GM19328 (cell line): Measurements from ENCODE around the gene EMX1.

Experiments
- ATAC-seq: cut with Tn5 transposase; IDR thresholded peaks from one replicate; pipeline ENCODE4 v1.9.1; 2021; ENCODE audit warnings: mild to moderate bottlenecking, moderate library complexity; ENCODE audit not compliant: unreplicated experiment

The EMX1 gene

DNA sequence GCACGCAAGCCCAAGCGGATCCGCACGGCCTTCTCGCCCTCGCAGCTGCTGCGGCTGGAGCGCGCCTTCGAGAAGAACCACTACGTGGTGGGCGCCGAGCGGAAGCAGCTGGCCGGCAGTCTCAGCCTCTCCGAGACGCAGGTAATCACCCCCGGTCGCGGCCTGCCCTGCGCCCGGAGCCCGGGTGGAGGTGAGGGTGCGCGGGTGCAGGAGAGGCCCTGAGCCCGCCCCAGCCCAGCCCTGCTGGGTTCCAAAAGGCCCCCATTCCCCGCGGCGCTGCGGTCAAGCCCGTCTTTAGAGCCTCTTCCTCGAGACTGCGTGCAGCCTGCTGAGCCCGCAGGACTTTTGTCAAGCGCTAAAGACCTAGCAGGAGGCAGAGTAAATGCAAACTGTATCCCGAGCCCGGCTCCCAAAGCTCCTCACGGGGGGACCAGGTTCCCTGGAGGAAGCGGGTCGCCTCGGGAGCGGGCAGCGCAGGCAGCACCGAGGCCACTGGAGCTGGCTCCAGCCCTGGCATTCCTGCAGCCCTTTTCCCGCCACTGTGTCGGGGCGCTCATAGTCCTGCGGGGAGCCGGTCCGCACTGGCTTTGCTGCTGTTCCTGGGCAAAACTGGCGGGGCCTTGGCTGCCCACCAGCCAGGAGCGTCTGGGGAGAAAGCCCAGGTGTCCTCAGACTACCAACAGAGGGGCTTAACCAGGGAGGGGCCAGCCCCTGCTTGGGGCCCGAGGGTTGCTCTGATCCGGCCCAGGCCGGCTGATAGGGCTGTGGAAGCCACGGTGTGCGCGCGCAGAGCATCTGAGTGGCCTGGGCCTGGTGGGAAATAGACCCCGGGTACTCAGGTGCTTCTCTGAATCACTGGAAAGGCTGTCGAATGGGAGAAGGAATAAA lies 7.3 kb downstream of the EMX1 start:
- ATAC-seq, result peak; percentile 61

- ATAC-seq, result no peak
Observed at GRCh38 chr2:72925328-72925943, 8.1 kb downstream of the EMX1 start.

GRCh38 chr2:72926368-72926767 lies 9.0 kb downstream of the EMX1 start:
- ATAC-seq, result no peak

DNA sequence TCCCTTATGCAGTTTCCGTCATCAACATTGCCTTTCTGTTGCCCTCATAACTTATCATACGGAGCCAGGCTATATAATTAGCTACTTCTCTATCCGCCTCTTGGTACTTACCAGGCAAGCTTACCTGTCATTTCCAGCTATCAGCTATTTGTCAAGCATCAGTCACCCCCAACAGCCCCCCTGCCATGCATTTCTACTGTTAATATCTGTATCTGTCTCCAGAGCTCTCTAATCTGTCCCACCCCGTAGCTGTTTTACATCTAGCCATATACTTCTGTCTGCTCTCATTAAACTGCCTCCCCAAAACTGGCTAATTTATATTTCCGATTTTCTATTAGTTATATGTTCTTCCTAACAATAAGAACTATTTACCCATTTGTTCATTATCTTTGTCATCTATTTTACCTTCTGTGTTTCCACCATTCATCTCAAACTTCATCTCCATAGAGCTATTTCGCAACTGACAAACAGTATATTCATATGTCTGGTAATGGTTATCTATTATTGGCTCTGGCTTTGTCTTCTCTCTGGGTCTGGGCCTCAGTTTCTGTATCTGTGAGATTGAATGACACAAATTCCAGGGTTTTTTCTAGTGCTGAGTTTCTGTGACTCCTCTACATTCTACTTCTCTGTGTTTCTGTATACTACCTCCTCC lies 9.6 kb downstream of the EMX1 start:
- ATAC-seq, result no peak

- ATAC-seq, result no peak
Observed at GRCh38 chr2:72927619-72928550, 10.6 kb downstream of the EMX1 start.

DNA sequence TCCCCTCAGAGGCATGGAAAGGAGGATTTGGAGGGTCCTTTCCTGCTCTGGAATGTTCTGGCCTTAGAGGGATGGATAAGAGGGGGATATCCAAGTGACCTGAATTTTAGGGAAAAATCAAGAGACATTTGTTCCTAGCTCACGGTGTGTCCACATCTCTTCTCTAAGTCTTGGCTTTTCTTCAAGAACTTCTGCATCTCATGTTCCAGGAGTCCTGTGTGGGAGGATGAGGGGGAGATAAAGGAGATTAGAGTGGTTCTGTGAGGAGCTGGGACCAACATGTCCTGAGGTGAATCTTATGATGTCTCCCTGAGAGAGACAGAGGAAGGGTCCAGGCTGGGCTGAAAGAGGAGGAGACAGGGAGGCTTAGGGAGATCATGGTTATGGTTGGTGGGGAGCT lies 11.7 kb downstream of the EMX1 start:
- no peak for ATAC-seq

- no peak for ATAC-seq
Observed at GRCh38 chr2:72931280-72931910, 14.1 kb downstream of the EMX1 start.

- no peak for ATAC-seq
Observed at GRCh38 chr2:72932045-72932740, 14.9 kb downstream of the EMX1 start.

GRCh38 chr2:72932805-72933204 lies 15.5 kb downstream of the EMX1 start:
- ATAC-seq, result no peak

- no peak for ATAC-seq
Observed at GRCh38 chr2:72933207-72933606, 15.9 kb downstream of the EMX1 start.

GRCh38 chr2:72933646-72934151 lies 16.4 kb downstream of the EMX1 start:
- ATAC-seq, result no peak

GRCh38 chr2:72934683-72935610 lies 17.6 kb downstream of the EMX1 start:
- no peak for ATAC-seq

GRCh38 chr2:72935611-72935957 lies 18.3 kb downstream of the EMX1 start:
- ATAC-seq, result no peak

DNA sequence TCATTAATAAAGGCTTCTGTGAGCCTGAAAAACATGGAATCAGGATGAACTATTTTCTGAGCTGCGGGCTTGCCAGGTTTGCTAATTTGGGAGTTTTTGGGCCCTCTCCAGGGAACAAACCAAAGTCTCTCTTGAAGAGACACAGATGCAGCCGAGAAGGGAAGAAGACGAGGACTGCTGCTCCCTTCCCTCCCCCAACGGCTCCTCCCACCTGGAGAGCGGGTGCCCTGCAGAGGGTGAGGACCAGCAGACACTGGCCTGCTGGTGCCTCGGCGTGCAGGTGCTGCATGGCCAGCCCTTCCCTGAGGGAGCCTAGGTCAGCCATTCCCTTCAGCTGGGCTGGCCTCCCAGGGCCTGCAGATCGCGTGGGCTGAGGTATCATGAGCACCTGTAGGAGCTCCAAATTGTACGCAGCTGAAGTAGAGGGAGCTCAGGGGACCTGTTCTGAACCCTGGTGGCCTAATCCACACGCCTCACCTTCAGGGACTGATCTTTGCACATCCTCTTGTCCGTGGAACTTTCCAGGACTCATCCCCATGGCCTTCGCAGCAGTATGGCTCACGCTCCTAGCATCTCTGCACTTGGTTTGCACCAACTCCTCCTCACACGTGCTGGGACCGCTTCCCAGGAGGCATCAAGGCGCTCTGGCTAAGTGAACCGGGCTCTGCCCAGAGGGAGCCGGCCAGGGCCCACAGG lies 19.5 kb downstream of the EMX1 start:
- ATAC-seq, result no peak

DNA sequence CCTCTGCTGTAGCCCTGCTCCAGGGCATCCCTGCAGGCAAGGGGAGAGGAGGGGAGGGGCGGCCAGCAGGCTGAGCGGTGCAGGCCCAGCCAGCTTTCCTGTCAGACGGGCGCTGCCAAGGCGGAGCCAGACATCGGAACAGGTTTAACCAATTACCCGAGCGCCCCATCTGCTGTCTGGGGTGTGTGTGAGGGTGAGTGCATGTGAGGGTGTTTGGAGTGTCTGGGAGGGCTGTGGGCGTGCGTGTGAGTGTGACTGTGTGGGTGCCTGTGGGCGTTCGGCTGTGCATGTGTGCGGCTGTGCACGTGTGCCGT lies 20.0 kb downstream of the EMX1 start:
- no peak for ATAC-seq

GRCh38 chr2:72938455-72938854 lies 21.1 kb downstream of the EMX1 start:
- no peak for ATAC-seq

DNA sequence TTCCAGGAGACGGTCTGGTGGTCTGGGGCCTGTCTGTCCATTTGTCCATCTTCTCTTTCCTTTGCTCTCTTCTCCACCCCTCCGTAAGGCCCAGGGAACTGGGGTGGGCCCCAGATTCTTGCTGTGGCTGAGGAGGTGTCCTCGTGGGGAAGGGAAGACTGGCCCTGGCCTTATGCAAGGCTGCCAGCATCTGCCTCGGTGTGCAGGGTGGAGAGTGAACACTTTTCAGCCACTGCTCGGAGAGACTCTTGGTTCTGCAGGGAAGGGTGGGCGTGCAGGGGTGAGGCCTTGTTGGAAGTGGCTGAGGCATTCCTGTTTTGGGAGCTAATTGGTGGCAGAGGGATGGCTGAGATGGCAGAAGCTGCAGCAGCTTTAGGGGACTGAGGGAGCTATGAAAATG lies 23.0 kb downstream of the EMX1 start:
- ATAC-seq, result no peak

DNA sequence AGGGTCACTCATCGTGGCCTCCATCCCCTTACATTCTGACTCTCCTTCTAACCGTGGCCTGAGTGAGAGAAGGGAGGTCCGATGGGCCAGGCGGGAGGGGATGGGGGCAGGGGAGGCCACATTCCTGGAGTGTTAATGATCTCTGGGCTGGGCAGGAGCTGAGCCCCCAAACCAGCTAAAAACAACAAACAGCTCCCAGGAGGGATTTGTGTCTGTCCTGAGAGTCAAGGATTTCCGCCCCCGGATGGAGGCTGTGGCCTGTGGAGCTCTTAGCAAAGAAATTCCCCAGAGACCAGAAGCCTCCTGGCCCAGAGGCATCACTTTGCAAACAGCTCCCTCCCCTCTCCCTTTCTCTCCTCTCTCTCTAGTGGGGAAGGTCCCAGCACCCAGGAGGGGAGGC lies 23.5 kb downstream of the EMX1 start:
- ATAC-seq, result no peak
